GM10847 (cell line): ENCODE data around the gene DDRGK1.

Experiments
- POLR2A ChIP-seq: IDR thresholded peaks from 2 replicates; pipeline ENCODE4 v1.6.1; 2011; ENCODE audit not compliant: insufficient read length; ENCODE audit errors: extremely low read depth

DDRGK1 gene

DNA sequence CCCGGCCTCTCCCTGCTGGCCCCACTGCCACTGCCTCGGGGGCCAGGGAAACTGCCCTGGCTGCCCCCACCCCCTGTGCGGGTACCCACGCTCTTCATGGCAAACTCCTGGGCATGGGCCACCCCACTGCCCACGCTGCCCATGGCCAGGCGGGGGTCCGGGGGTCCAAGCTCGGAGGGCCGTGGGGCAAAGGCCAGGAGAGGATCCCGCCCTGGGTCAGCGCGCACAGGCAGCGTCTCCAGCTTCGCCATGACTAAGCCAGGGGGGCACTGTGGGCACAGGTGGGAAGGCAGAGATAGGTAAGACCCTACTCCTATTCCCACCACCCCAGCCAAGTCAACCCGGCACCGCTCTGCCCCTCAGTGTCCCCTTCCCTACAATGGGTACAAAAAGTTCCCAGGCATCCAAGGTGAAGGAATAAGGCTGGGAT is 37.6 kb downstream of the DDRGK1 start:
- TF ChIP-seq POLR2A: no peak

DNA sequence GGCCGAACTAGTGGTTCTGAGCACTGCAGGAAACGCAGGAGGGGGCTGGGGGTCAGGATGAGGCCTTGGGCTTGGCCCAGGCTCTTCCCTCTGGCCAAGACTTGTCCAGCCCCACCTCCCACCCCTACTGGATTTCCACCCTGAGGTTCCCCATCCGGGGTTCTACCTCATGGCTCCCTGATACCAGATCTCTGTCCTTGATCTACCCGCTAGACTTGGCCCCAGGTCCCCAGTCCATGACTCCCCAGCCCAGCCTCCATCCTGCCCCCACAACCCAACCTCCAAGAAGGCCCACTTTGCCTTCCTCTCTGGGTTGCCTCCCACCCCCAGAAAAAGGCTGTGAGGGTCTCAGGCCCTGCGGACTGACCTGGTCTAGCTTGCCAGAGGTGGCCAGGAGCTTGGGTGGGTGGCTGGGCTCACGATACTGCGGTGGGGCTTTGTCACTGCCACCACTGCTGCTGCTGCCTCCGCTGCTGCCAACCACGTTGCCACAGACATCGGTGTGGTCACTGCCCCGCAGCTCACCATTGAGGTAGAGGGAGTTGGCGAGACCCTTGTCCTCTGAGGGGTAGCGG is 38.1 kb downstream of the DDRGK1 start:
- no peak for TF ChIP-seq POLR2A

DNA sequence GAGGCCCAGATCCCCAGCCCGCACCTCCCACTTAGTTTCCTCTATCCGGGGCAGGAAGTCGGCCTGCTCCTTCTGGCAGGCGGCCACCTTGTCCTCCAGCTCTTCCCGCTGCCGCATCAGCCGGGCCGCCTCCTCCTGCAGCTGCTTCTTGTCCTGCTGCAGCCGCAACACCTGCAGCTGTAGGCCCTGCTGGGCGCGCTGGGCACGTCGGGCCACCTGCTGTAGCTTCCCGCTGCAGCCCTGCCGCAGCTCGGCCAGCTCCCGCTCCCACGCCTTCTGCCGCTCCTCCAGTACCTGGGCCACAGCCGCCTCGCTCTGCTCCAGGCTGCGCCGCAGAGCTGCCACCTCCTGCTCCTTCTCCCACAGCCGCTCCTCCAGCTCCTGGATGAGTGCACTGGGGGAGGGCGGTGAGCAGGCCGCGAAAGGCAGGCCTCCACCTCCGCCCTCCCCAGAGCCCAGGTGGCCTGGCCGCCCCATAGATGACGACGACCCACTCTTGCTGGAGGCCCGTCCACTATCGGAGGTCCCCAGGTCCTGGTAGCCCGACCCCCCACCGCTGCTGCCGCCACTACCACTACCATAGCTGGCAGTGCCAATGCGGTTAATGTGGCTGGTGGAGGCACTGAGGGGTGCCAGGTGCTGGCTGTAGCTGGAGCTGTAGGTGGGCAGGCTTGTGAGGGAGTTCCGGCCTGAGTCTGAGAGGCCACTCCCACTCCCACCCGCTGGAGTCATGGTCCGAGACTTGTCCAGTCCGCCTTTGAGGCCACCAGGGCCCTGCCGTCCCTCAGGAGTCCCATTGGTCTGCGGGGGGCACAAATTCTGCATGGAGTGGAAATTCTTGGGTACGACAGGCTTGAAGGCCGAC is 38.8 kb downstream of the DDRGK1 start:
- TF ChIP-seq POLR2A: no peak

DNA sequence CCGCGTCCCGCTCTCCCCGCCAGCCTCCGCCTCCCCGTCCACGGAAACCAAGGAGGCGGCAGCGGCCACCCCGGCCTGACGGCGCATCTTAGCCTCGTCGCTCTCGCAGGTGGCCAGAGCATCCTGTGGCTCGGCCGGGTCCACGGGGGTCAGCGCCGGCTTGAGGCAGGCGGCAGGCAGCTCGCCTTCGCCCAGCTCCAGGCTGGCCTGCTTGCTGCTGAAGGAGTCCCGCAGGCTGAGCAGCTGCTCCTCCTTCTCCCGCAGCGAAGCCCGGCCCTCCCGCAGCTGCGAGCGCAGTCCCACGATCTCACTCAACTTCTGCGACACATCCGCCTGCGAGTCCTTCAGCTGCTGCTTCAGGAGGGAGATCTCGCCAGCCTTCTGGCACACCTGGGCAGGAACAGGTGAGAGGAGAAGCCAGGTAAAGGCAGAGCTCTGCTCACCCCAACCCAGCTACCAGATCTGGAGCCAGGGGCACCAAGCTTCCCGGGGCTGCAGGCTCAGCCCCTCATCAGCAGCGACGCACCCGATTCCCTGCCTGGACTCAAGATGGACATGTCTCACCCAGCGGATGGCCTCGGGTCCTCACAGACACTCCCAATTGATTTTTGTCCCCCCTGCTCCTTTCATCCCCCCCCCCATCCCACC is 39.6 kb downstream of the DDRGK1 start:
- TF ChIP-seq POLR2A: no peak

DNA sequence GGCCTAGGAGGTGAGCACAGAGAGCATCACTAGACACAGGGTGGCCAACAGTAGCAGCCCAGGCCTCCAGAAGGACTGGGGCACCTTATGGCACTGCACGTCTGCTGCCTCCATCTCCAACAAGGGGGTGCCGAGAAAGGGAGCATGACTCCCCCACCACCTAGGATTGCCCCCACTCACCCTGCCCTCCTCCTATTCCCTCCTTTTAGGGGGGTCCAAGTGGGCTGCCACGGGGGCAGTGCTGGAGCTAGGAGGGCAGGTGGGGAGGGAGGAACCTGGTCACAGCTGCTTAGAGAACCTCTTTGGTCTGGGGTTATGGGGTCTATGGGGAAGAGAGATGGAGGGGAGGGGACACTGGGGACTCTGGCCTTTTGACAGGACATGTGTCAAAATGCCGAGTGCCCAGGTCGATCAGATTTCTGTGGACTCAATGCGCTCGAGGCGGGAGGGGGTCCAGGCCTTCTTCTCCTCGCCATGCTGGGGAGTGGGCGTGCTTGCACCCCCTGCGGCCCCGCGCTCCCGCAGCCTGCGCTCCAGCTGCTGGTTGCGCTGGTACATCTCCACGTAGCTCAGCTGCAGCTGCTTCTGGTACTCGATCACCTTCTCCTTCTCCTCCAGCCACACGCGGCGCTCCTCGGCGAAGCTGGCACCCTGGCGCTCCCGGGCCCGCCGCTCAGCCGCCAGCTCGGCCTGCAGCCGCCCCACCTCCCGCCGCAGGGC is 40.3 kb downstream of the DDRGK1 start:
- TF ChIP-seq POLR2A: no peak

DNA sequence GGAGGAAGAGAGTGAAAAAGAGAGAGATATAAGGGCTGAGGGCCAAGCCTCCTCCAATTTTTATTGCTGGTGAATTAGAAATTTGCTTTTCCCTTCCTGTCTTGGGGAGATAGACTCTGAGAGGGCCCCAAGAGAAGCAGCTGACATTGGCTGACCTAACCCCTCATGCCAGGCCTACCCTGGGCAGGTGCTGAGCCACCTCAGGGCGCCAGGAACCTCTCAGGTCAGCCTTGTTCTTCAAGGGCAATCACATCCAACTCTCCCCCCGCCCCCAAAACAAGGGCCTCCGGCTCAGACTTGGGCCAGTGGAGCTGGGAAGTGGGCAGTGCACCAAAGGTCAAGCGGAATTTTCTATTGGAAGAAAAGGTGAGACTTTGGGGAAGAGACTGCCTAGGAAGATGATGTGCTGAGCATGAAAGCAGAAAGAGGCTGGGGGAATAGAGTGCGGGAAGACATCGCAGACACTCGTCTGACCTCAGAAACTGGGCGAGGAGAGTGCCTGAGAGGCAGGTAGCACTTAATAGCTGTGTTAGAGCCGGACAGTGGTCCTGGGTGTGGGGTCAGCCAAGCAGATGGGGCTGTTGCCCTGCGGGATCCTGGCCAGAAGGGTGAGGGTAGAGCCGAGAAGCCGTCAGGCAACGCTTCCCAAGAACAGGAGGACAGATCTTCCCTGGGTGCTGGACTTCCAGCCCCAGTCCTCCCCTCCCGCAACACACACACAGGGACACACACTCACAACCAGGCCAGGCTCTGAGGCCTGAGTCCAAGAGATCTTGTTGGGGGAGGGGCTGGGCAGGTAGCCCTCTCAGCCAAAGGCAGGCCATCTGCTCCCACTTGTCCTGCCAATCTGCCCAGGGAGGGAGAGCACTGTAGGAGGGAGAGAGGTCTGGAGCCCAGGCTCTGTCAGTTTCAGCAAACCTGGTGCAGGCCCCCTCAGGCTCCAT is 41.1 kb downstream of the DDRGK1 start:
- no peak for TF ChIP-seq POLR2A

DNA sequence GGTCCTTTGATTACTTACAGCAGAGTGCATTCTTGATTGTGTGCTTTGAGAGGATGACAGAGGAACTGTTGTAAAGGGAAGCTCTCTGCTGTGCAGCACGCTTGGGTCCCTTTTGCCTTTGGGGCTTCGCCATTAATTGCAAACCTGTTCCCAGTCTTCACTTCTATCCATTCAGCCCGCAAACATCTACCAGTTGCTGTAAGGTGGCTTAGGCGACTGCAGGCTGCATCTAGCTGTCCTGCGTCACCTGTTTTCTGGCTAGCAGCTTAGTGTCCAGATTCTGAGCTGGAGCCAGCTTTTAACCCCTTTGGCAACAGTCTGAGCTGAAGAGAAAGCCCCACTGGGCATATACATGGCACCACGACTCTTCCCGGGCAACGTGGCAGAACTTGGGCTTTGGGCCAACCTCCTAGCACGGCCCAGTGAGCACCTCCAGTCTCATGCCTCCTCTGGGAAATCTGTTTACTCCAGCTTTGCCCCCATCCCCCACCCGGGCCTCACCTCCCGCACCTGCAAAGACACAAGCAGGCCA is 42.3 kb downstream of the DDRGK1 start:
- no peak for TF ChIP-seq POLR2A

DNA sequence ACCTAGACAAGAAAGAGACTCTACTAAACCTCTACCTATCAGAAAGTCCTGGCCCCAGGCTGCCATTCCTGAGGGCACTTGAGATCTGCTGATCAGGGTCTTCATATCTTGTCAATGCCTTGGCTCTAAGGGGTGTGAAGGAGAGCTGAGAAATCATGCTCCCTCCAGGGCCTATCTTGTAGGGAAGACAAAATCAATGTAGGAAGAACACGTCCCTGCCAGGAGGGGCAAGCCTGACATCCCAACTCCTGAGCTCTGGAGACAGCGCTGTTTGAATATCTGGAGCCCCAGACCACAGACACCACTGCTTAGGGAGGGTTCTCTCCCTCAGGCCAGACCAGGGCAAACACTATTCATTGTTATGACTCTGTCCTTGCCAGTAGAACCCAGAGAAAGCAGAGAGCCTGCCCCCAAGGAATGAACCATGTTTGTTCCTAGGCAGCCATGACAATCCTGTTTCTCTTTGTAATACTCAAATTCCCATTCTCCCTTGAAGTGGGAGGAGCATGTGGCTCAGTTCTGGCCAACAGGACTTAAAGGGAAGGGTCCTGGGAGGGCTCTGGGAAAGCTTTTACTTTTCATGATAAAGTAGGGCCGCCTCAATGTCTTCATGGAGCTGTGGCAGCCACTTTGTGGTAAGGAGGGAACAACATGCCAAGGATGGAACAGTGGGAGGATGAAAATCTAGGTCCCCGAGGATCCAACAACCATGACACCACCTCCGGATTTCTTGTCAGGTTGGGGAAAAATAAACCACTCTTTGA is 43.0 kb downstream of the DDRGK1 start:
- TF ChIP-seq POLR2A: no peak

DNA sequence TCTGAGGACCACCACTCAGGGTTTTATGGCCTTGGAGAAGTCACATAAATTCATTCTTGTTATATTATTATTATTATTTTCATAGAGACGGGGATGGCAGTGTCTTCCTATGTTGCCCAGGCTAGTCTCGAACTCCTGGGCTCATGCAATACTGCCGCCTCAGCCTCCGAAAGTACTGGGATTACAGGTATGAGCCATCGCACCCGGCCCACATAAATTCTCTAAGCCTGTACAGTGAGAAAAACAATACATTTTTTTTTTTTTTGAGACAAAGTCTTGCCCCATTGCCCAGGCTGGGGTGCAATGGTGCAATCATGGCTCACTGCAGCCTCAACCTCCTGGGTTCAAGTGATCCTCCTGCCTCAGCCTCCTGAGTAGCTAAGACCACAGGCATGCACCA is 44.1 kb downstream of the DDRGK1 start:
- no peak for TF ChIP-seq POLR2A

DNA sequence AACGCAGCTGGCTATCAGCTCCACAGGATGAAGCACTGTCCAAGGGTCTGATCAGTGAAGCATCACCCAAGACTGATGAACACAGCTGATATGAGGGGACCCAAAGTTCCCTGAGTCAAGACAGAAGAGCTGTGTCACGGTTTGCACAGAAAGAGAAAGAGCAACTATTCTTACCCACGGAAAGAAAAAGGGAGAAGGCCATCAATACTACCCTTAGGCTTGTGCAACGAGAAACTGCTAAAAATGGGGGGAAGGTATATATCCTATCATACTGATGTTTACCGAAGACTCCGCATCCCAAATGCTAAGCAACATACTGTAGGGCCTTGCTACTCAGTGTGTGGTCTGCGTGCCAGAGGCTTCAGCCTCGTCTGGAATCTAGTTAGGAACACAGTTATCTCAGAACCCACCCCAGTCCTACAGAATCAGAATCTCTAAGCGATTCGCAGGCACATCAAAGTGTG is 45.5 kb downstream of the DDRGK1 start:
- no peak for TF ChIP-seq POLR2A

DNA sequence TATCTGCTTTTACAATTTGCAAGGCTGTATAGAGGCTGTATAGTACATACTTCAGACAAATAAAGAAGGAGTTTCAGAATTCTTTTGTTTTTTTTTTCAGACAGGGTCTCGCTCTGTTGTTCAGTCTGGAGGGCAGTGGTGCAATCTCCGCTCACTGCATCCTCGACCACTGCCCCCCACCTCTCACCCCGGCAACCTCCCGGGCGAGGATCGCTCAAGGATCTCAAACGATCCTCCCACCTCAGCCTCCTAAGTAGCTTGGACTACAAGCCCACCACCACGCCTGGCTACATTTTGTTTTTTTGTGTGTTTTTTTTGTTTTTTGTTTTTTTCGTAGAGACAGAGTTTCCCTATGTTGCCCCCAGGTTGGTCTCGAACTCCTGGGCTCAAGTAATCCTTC is 46.7 kb downstream of the DDRGK1 start:
- TF ChIP-seq POLR2A: no peak

DNA sequence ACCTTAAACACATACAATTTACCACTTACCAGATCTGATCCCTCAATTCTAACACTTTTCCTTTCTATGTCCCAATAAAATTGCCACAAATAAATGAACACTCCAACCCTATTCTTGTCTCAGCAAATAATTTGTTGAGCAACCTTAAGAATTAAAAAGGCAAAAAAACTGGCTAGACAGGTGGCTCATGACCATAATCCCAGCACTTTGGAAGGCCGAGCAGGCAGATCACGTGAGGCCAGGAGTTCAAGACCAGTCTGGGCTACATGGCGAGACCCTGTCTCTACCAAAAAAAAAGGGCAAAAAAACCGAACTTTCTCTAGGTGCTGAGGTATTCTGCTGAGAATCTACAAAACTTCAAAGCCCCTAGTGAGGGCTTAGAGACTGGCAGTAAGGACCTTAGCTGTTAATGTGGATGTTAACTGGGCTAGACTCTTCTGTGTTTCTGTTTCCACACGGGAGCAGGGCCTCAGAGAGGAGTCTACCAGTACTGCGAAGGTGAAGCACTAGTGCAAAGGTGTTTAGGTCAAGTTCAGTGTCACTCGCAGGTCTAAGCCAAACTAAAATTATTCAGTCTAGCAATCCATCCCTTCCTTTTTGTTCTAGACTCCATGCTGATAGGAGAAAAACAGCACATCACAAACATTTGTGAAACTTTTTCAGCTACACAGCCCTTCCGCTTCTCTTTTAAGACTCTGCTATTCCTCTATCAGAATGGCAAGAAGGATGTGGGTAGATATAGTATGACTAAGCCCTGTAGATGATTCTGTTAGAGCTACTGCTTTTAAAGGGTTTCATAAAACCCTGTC is 47.5 kb downstream of the DDRGK1 start:
- no peak for TF ChIP-seq POLR2A

DNA sequence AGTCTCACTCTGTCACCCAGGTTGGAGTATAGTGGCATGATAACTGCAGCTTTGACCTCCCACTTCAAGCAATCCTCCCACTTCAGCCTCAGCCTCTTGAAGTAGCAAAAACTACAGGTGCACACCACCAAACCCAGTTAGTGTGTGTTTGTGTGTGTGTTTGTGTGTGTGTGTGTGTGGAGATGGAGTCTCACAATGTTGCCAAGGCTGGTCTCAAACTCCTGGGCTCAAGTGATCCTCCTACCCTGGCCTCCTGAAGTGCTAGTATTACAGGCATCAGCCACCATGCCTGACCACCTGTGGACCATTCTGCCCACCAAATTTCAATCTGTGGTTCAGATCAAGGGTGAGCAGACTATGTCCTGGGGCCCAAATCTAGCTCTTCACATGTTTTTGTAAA is 53.6 kb downstream of the DDRGK1 start:
- no peak for TF ChIP-seq POLR2A
